Skeletal muscle tissue (tissue), 4 donors: ENCODE measurements around the gene TNRC6B. TPM values are rescaled to one million over a fixed set of nuclear protein-coding genes. Genes with fewer than 3 reads are reported as not detected.
"Not testable (repeated sequence)": the region's sequence is repeated elsewhere in the genome, so short reads cannot be mapped to it uniquely, and the experiment has no call there.

Source experiments
- H3K27ac ChIP-seq: one replicate; pipeline ENCODE4 v1.7.0; 2013; ENCODE audit warnings: mild to moderate bottlenecking, low read depth, low read length, inconsistent platforms
- H3K27me3 ChIP-seq, 3 donors: one replicate each; pipeline ENCODE4 v1.7.0; 2013; ENCODE audit warnings: low read length in 3 of 3; ENCODE audit not compliant: control insufficient read depth in 3 of 3, insufficient read depth in 3 of 3
- H3K36me3 ChIP-seq, 3 donors: one replicate each; pipeline ENCODE4 v1.7.0; 2013; ENCODE audit warnings: low read length in 3 of 3; ENCODE audit not compliant: control insufficient read depth in 3 of 3, insufficient read depth in 3 of 3
- H3K4me1 ChIP-seq, 3 donors: one replicate each; pipeline ENCODE4 v1.7.0; 2013; ENCODE audit warnings: low read length in 3 of 3, mild to moderate bottlenecking in 3 of 3; ENCODE audit not compliant: control insufficient read depth in 3 of 3, insufficient read depth in 3 of 3
- H3K4me3 ChIP-seq, 3 donors: one replicate each; pipeline ENCODE4 v1.7.0; 2013; ENCODE audit warnings: low read length in 3 of 3
- H3K9ac ChIP-seq, 3 donors: one replicate each; pipeline ENCODE4 v1.7.0; 2013; ENCODE audit warnings: low read length in 3 of 3, mild to moderate bottlenecking in 3 of 3, moderate library complexity in 2 of 3, low read depth in 1 of 3
- H3K9me3 ChIP-seq, 3 donors: one replicate each; pipeline ENCODE4 v1.7.0; 2013; ENCODE audit warnings: low read length in 3 of 3; ENCODE audit not compliant: control insufficient read depth in 3 of 3
- total RNA-seq: library from RNA; depleted of rRNA; stranded (reverse); fragments of >200 nt; gene quantifications from one replicate; pipeline ENCODE4 v1.2.3, GENCODE V29; 2014
- donor health status: Osteomylitis.

TNRC6B gene
- total RNA-seq, 1 donor from 2014 or later, result 28.2 TPM

- not testable (repeated sequence) for H3K27ac ChIP-seq, H3K9ac ChIP-seq, H3K9me3 ChIP-seq, H3K27me3 ChIP-seq, H3K36me3 ChIP-seq, H3K4me3 ChIP-seq
- peaks cover 3 to 13% (median 3%) of the 10 kb centered on the region in 3 donors for H3K4me1 ChIP-seq
Measured at GRCh38 chr22:40378448-40378847, 200.7 kb downstream of the TNRC6B start.

GRCh38 chr22:40381461-40381860, 203.7 kb downstream of the TNRC6B start:
- Histone ChIP-seq H3K27ac (no peak overlapping the region), H3K9me3 (no peaks in the 10 kb centered on the region), H3K36me3 (no peaks in the 10 kb centered on the region), H3K4me3 (no peak overlapping the region), H3K9ac (no peak overlapping the region), H3K27me3 (no peaks in the 10 kb centered on the region), H3K4me1 (peaks cover 0 to 5% (median under 1%) of the 10 kb centered on the region in 3 donors)

- H3K4me3 ChIP-seq, result no peak overlapping the region
Measured at GRCh38 chr22:40383905-40384304, 206.2 kb downstream of the TNRC6B start.

GRCh38 chr22:40385036-40385782, 207.5 kb downstream of the TNRC6B start:
- H3K4me1 ChIP-seq, result no peaks in the 10 kb centered on the region
- H3K27me3 ChIP-seq, result no peaks in the 10 kb centered on the region
- no peaks in the 10 kb centered on the region for H3K36me3 ChIP-seq
- no peaks in the 10 kb centered on the region for H3K9me3 ChIP-seq
- no peak overlapping the region for H3K27ac ChIP-seq
- no peak overlapping the region for H3K4me3 ChIP-seq
- H3K9ac ChIP-seq, result no peak overlapping the region

More at GRCh38 chr22:40383905-40384304, 206.2 kb downstream of the TNRC6B start:
- Histone ChIP-seq H3K9me3 (no peaks in the 10 kb centered on the region), H3K4me1 (no peaks in the 10 kb centered on the region), H3K36me3 (no peaks in the 10 kb centered on the region), H3K9ac (no peak overlapping the region), H3K27me3 (no peaks in the 10 kb centered on the region), H3K27ac (no peak overlapping the region)

Other genes with a start within 250 kb of the TNRC6B start
- 0.52 TPM for gene TMA7B, start 217.5 kb upstream of the TNRC6B start, total RNA-seq
- gene FAM83F, start 183.0 kb upstream of the TNRC6B start, total RNA-seq, result under 0.01 TPM
- 281 TPM for gene ADSL, start 168.6 kb downstream of the TNRC6B start, total RNA-seq
- 29.7 TPM for gene SGSM3, start 192.7 kb downstream of the TNRC6B start, total RNA-seq